ENCODE data around the gene C2CD2L. TPM values are rescaled to one million over a fixed set of nuclear protein-coding genes. Genes with fewer than 3 reads are reported as not detected.

C2CD2L gene
- total and polyA plus RNA-seq, 2 donors (not counting 3 experiments of a cell fraction or from before 2014, with no cell fraction given), result 9.1 to 10.4 TPM

DNA sequence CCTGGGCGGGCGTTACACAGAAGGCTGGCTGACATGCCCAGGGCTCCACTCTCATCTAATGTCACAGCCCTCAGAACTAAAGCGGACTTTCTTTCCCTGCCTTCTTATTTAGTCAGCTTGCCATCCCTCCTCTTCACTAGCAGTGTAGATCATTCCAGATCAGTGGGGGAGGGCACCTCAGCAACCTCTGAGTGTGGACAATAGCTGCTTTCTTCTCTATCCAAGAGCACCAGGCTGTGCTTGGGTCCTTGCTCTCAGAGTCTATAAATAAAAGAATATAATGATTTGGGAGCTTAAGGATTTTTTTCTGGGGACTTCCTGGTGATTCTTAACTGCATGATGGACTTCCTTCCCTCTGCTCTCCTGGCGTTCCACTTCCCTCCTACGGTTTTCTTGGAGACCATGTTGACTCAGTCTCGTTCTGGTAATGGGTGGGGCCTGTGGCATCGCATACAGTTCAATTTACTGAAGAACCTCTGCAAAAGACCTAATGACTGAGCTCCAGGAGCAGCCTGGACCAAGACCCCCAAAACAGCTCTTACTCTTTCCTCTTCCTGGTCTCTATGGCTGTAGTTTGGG lies 25.4 kb upstream of the C2CD2L start:
- no peaks in the 10 kb centered on the region for H3K27me3 ChIP-seq (ENCODE audit: control insufficient read depth in 2 of 2, insufficient read depth in 2 of 2, low read length in 2 of 2)
- no peak for FAIRE-seq
- ChIA-PET CTCF (interaction anchor here (2.0 kb wide), 1 partner anchor 14 kb away, joined by 8 read pairs; the partner anchor contains the start of gene VPS11), POLR2A (no interaction called here)
- peaks cover 12% of the 10 kb centered on the region for H3K4me1 ChIP-seq (ENCODE audit: control insufficient read depth, extremely low read depth, insufficient read depth, low read length)
- DNase-seq (ENCODE audit: low read depth, low spot score), result no peak
- H3K4me2 ChIP-seq (ENCODE audit: insufficient read depth, low read length), result no peak overlapping the region
- H4K20me1 ChIP-seq (replicated peaks; ENCODE audit: control insufficient read depth, extremely low read depth, insufficient read depth, low read length), result no peaks in the 10 kb centered on the region
- peaks cover 5% of the 10 kb centered on the region for H3K79me2 ChIP-seq (ENCODE audit: control insufficient read depth, insufficient read depth, low read length)
- H3K36me3 ChIP-seq (ENCODE audit: control insufficient read depth in 2 of 2, extremely low read depth in 1 of 2, insufficient read depth in 2 of 2, low read length in 2 of 2), result peaks cover 10 to 39% of the 10 kb centered on the region in 2 experiments
- no peak overlapping the region for H2AFZ ChIP-seq (ENCODE audit: low read depth, low read length)
- no TSS peak for BruUV-seq (replicated peaks)
- intact Hi-C loops (cut with micrococcal nuclease), result no loop called here
- no peak overlapping the region for H3K9ac ChIP-seq (replicated peaks; ENCODE audit: extremely low read depth, insufficient read depth, low read length)
- H3K9me1 ChIP-seq (replicated peaks; ENCODE audit: control insufficient read depth, extremely low read depth, insufficient read depth, low read length), result no peaks in the 10 kb centered on the region
- H3K27ac ChIP-seq (ENCODE audit: insufficient read depth, low read depth, low read length), result no peak overlapping the region
- no peaks in the 10 kb centered on the region for H3K9me3 ChIP-seq (replicated peaks; ENCODE audit: control insufficient read depth, insufficient read depth, low read length)
- no peak overlapping the region for H3K4me3 ChIP-seq (replicated peaks in 1 of 3; ENCODE audit: insufficient read depth in 1 of 3, low read depth in 1 of 3, low read length in 3 of 3)
- TF ChIP-seq, protein P1, sequence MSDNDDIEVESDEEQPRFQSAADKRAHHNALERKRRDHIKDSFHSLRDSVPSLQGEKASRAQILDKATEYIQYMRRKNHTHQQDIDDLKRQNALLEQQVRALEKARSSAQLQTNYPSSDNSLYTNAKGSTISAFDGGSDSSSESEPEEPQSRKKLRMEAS (IDR thresholded peaks at IDR 0.05; ENCODE audit: insufficient read depth, insufficient read length), result no peak
- TF ChIP-seq POLR2AphosphoS5 (IDR thresholded peaks at IDR 0.05; ENCODE audit: insufficient read depth, low read depth, low read length) (no peak), GATA2 (IDR thresholded peaks at IDR 0.05; ENCODE audit: insufficient read depth, insufficient read length, low read depth, low read length) (no peak), EZH2 (IDR thresholded peaks at IDR 0.05; ENCODE audit: borderline replicate concordance, low read depth, low read length, severe bottlenecking) (no peak)
- dilution Hi-C loops (cut with MboI; ENCODE audit: extremely low pct_ligation_motif_present, low sequenced_read_pairs), result no loop called here

DNA sequence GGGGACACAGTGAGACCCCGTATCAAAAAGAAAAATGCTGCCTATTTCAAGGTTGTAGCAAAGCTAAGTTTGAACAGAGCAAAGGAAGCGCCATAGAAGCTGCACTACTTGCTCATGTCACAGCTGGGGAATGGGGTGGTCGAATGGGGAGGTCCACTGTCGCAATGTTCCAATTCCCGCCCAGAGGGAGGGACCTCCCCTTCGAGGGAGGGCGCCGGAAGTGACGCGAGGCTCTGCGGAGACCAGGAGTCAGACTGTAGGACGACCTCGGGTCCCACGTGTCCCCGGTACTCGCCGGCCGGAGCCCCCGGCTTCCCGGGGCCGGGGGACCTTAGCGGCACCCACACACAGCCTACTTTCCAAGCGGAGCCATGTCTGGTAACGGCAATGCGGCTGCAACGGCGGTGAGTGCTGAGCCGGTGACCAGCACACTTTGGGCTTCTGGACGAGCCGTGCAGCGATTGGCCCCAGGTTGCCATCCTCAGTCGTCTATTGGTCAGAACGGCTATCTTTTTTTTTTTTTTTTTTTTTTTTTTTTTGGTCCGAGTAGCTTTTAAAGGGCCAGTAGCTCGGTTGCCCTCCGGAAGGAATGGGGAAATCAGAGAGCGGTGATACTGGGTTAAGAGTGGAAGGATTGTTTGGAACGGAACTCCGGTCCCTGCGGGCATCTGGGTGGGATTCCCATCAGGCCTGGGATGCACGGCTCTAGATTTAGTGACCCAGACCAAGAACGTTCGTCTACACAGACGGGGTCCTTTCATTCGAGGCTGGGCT lies 22.3 kb upstream of the C2CD2L start, which contains the start of gene HMBS:
Gene HMBS (plus strand): TSS at position 219 of the 774 bp plus-strand sequence. CDS start 153 bp downstream, at position 372.
- no peak for TF ChIP-seq FOS (IDR thresholded peaks at IDR 0.05; ENCODE audit: borderline replicate concordance, insufficient read depth, low read length)
- TF ChIP-seq POLR2AphosphoS5 (IDR thresholded peaks at IDR 0.05; ENCODE audit: insufficient read depth, low read depth, low read length), result peak; percentile 94
- peak; percentile 30 for TF ChIP-seq MYC (IDR thresholded peaks at IDR 0.05; ENCODE audit: low read depth, low read length)
- no peak for TF ChIP-seq JUN (IDR thresholded peaks at IDR 0.05; ENCODE audit: borderline replicate concordance, insufficient read depth, insufficient read length, low read depth)
- peak; percentile 97 for TF ChIP-seq POLR2A (IDR thresholded peaks at IDR 0.05; ENCODE audit: low read depth, low read length)
- TF ChIP-seq, protein P1 (IDR thresholded peaks at IDR 0.05; ENCODE audit: insufficient read depth, insufficient read length), result peak; percentile 58
- TF ChIP-seq, protein P2, sequence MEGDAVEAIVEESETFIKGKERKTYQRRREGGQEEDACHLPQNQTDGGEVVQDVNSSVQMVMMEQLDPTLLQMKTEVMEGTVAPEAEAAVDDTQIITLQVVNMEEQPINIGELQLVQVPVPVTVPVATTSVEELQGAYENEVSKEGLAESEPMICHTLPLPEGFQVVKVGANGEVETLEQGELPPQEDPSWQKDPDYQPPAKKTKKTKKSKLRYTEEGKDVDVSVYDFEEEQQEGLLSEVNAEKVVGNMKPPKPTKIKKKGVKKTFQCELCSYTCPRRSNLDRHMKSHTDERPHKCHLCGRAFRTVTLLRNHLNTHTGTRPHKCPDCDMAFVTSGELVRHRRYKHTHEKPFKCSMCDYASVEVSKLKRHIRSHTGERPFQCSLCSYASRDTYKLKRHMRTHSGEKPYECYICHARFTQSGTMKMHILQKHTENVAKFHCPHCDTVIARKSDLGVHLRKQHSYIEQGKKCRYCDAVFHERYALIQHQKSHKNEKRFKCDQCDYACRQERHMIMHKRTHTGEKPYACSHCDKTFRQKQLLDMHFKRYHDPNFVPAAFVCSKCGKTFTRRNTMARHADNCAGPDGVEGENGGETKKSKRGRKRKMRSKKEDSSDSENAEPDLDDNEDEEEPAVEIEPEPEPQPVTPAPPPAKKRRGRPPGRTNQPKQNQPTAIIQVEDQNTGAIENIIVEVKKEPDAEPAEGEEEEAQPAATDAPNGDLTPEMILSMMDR (IDR thresholded peaks at IDR 0.05; ENCODE audit: extremely low read depth in 1 of 2, insufficient read depth in 1 of 2, low read depth in 1 of 2, low read length in 2 of 2), result no peak
- no peak for TF ChIP-seq EZH2 (IDR thresholded peaks at IDR 0.05; ENCODE audit: borderline replicate concordance, low read depth, low read length, severe bottlenecking)
- TF ChIP-seq GATA2 (IDR thresholded peaks at IDR 0.05; ENCODE audit: insufficient read depth, insufficient read length, low read depth, low read length), result no peak
- H3K4me1 ChIP-seq (ENCODE audit: control insufficient read depth, extremely low read depth, insufficient read depth, low read length), result peaks cover 12% of the 10 kb centered on the region
- peak within 1 kb of the TSS; percentile 74 for H2AFZ ChIP-seq (ENCODE audit: low read depth, low read length)
- H3K9me3 ChIP-seq (replicated peaks; ENCODE audit: control insufficient read depth, insufficient read depth, low read length), result no peaks in the 10 kb centered on the region
- peak within 1 kb of the TSS; percentile 82 for H3K4me2 ChIP-seq (ENCODE audit: insufficient read depth, low read length)
- FAIRE-seq (peak; percentile 96), DNase-seq (ENCODE audit: low read depth, low spot score) (peak; percentile 95)
- intact Hi-C loops (cut with micrococcal nuclease) (loop anchor here (1.0 to 5.0 kb wide), 3 partner anchors 9 to 173 kb away; partner anchors contain the start of gene VPS11), dilution Hi-C loops (cut with MboI; ENCODE audit: extremely low pct_ligation_motif_present, low sequenced_read_pairs) (no loop called here)
- POLR2A ChIA-PET, result interaction anchor here (0.6 to 3.2 kb wide), 5 partner anchors 10 to 86 kb away, joined by 3 to 23 read pairs (median 4); partner anchors contain the start of gene VPS11
- no peaks in the 10 kb centered on the region for H3K9me1 ChIP-seq (replicated peaks; ENCODE audit: control insufficient read depth, extremely low read depth, insufficient read depth, low read length)
- peaks cover 5% of the 10 kb centered on the region for H3K79me2 ChIP-seq (ENCODE audit: control insufficient read depth, insufficient read depth, low read length)
- H3K36me3 ChIP-seq (ENCODE audit: control insufficient read depth in 2 of 2, extremely low read depth in 1 of 2, insufficient read depth in 2 of 2, low read length in 2 of 2), result peaks cover 3 to 17% of the 10 kb centered on the region in 2 experiments
- BruUV-seq (replicated peaks), result no TSS peak
- peak within 1 kb of the TSS; percentile 49 for H3K27ac ChIP-seq (ENCODE audit: insufficient read depth, low read depth, low read length)
- H3K27me3 ChIP-seq (ENCODE audit: control insufficient read depth in 2 of 2, insufficient read depth in 2 of 2, low read length in 2 of 2), result no peaks in the 10 kb centered on the region
- H4K20me1 ChIP-seq (replicated peaks; ENCODE audit: control insufficient read depth, extremely low read depth, insufficient read depth, low read length), result no peaks in the 10 kb centered on the region
- H3K4me3 ChIP-seq (replicated peaks in 1 of 3; ENCODE audit: insufficient read depth in 1 of 3, low read depth in 1 of 3, low read length in 3 of 3), result peak within 1 kb of the TSS; percentile 10 to 77 (median 70)
- H3K9ac ChIP-seq (replicated peaks; ENCODE audit: extremely low read depth, insufficient read depth, low read length), result peak within 1 kb of the TSS; percentile 37
- CTCF ChIA-PET, result interaction anchor here (0.7 to 3.6 kb wide), 8 partner anchors 10 to 271 kb away, joined by 3 to 16 read pairs (median 4); partner anchors contain the start of genes CBL and VPS11
